DND-41 (cell line): ENCODE measurements around the gene SLC39A5.
"Not testable (repeated sequence)": the region's sequence is repeated elsewhere in the genome, so short reads cannot be mapped to it uniquely, and the experiment has no call there.

ENCODE experiments used
- CTCF ChIP-seq: IDR thresholded peaks from 2 replicates; pipeline ENCODE4 v1.5.1; 2012; ENCODE audit warnings: borderline replicate concordance, low read length, moderate library complexity, mild to moderate bottlenecking; ENCODE audit not compliant: poor library complexity, severe bottlenecking; ENCODE audit errors: extremely low read depth
- EZH2 ChIP-seq: IDR thresholded peaks from 3 replicates; pipeline ENCODE4 v1.6.1; 2012; ENCODE audit warnings: borderline replicate concordance, low read depth, mild to moderate bottlenecking, moderate library complexity, low read length, inconsistent platforms; ENCODE audit not compliant: severe bottlenecking

GRCh38 chr12:56266068-56266692 lies 36.3 kb downstream of the SLC39A5 start:
- TF ChIP-seq CTCF, EZH2: not testable (repeated sequence)
